Activated gamma-delta T cell treated with Interleukin-2 at 50 U/mL for 16 hours (primary cell): ENCODE measurements around the gene FAM9A.

Source experiments
- DNase-seq: peaks from one replicate; pipeline ENCODE4 v3.0.0-alpha.2; 2020

FAM9A gene

GRCh38 chrX:8801041-8801599 is at the start of gene FAM9A:
FAM9A (minus strand) TSS chrX:8801383; CDS start chrX:8800171, 1,212 bp downstream.
- DNase-seq, result no peak

GRCh38 chrX:8850478-8850877 is 49.3 kb upstream of the FAM9A start:
- DNase-seq, result no peak

- no peak for DNase-seq
Measured at GRCh38 chrX:8849945-8850344, 48.8 kb upstream of the FAM9A start.

- DNase-seq, result no peak
Measured at GRCh38 chrX:8849458-8849857, 48.3 kb upstream of the FAM9A start.

GRCh38 chrX:8848911-8849310 is 47.7 kb upstream of the FAM9A start:
- no peak for DNase-seq

- no peak for DNase-seq
Measured at GRCh38 chrX:8848441-8848840, 47.3 kb upstream of the FAM9A start.

- DNase-seq, result no peak
Measured at GRCh38 chrX:8847360-8847759, 46.2 kb upstream of the FAM9A start.

- no peak for DNase-seq
Measured at GRCh38 chrX:8846266-8846665, 45.1 kb upstream of the FAM9A start.

- DNase-seq, result no peak
Measured at GRCh38 chrX:8845469-8845868, 44.3 kb upstream of the FAM9A start.

GRCh38 chrX:8845060-8845459 is 43.9 kb upstream of the FAM9A start:
- no peak for DNase-seq

- no peak for DNase-seq
Measured at GRCh38 chrX:8844157-8844556, 43.0 kb upstream of the FAM9A start.

- DNase-seq, result no peak
Measured at GRCh38 chrX:8841911-8842310, 40.7 kb upstream of the FAM9A start.

- DNase-seq, result no peak
Measured at GRCh38 chrX:8834392-8834791, 33.2 kb upstream of the FAM9A start.

- no peak for DNase-seq
Measured at GRCh38 chrX:8832582-8833378, 31.6 kb upstream of the FAM9A start.

- DNase-seq, result no peak
Measured at GRCh38 chrX:8823698-8824097, 22.5 kb upstream of the FAM9A start.

- DNase-seq, result no peak
Measured at GRCh38 chrX:8822002-8822401, 20.8 kb upstream of the FAM9A start.

- no peak for DNase-seq
Measured at GRCh38 chrX:8820910-8821527, 19.8 kb upstream of the FAM9A start.

GRCh38 chrX:8815460-8816065 is 14.4 kb upstream of the FAM9A start:
- DNase-seq, result peak; percentile 18

GRCh38 chrX:8813036-8813435 is 11.9 kb upstream of the FAM9A start:
- DNase-seq, result no peak

GRCh38 chrX:8811611-8812010 is 10.4 kb upstream of the FAM9A start:
- DNase-seq, result no peak

- no peak for DNase-seq
Measured at GRCh38 chrX:8808661-8809060, 7.5 kb upstream of the FAM9A start.

GRCh38 chrX:8805974-8806373 is 4.8 kb upstream of the FAM9A start:
- DNase-seq, result no peak

GRCh38 chrX:8805046-8805445 is 3.9 kb upstream of the FAM9A start:
- no peak for DNase-seq

- DNase-seq, result no peak
Measured at GRCh38 chrX:8803326-8803725, 2.1 kb upstream of the FAM9A start.
